Stimulated activated CD4-positive, alpha-beta T cell treated with anti-CD3 and anti-CD28 coated beads, TNF-alpha, amount 100 ng/mL, for 24 hours (primary cell): ENCODE results near the gene RNF152.
A peak's percentile ranks its signal among the peaks of the same experiment; 100 is the strongest.

ENCODE experiments used
- DNase-seq, 3 experiments: peaks; one replicate each; pipeline ENCODE4 v3.0.0-alpha.2; 2020; ENCODE audit warnings: low read depth in 3 of 3

Gene RNF152

GRCh38 chr18:61894751-61895524, 2.1 kb upstream of the RNF152 start:
- DNase-seq: no peak

- DNase-seq: peak; percentile 14 to 65 (median 41)
Observed at GRCh38 chr18:61893971-61894750, 1.4 kb upstream of the RNF152 start.

- DNase-seq: peak in 1 of 3 experiments; percentile 23
Observed at GRCh38 chr18:61893309-61893970, 633 bp upstream of the RNF152 start.

- DNase-seq: no peak
Observed at GRCh38 chr18:61891894-61892293, 913 bp downstream of the RNF152 start.

GRCh38 chr18:61891271-61891670, 1.5 kb downstream of the RNF152 start:
- DNase-seq: no peak

GRCh38 chr18:61890344-61890743, 2.5 kb downstream of the RNF152 start:
- DNase-seq: no peak

GRCh38 chr18:61889541-61889940, 3.3 kb downstream of the RNF152 start:
- no peak for DNase-seq

- no peak for DNase-seq
Observed at GRCh38 chr18:61888622-61889021, 4.2 kb downstream of the RNF152 start.

GRCh38 chr18:61887838-61888237, 5.0 kb downstream of the RNF152 start:
- no peak for DNase-seq

GRCh38 chr18:61883547-61883946, 9.3 kb downstream of the RNF152 start:
- no peak for DNase-seq

- no peak for DNase-seq
Observed at GRCh38 chr18:61882296-61883004, 10.4 kb downstream of the RNF152 start.

- no peak for DNase-seq
Observed at GRCh38 chr18:61876899-61877298, 15.9 kb downstream of the RNF152 start.

GRCh38 chr18:61870151-61870550, 22.7 kb downstream of the RNF152 start:
- no peak for DNase-seq

- DNase-seq: no peak
Observed at GRCh38 chr18:61869636-61870035, 23.2 kb downstream of the RNF152 start.

GRCh38 chr18:61865466-61866175, 27.2 kb downstream of the RNF152 start:
- DNase-seq: no peak

- DNase-seq: no peak
Observed at GRCh38 chr18:61861372-61861771, 31.4 kb downstream of the RNF152 start.

- no peak for DNase-seq
Observed at GRCh38 chr18:61860302-61860701, 32.5 kb downstream of the RNF152 start.

GRCh38 chr18:61859113-61859512, 33.7 kb downstream of the RNF152 start:
- no peak for DNase-seq

- DNase-seq: no peak
Observed at GRCh38 chr18:61856678-61857077, 36.1 kb downstream of the RNF152 start.

GRCh38 chr18:61855449-61856378, 37.1 kb downstream of the RNF152 start:
- DNase-seq: no peak
